ENCODE measurements around the gene KCNT2. TPM values are rescaled to one million over a fixed set of nuclear protein-coding genes. Genes with fewer than 3 reads are reported as not detected.
A peak's percentile ranks its signal among the peaks of the same experiment; 100 is the strongest.

Gene KCNT2
- total and polyA plus RNA-seq, 2 of the 8 experiments (the other 6 are each of a cell fraction or from before 2014, with no cell fraction given) = 2.3 to 10.2 TPM

DNA sequence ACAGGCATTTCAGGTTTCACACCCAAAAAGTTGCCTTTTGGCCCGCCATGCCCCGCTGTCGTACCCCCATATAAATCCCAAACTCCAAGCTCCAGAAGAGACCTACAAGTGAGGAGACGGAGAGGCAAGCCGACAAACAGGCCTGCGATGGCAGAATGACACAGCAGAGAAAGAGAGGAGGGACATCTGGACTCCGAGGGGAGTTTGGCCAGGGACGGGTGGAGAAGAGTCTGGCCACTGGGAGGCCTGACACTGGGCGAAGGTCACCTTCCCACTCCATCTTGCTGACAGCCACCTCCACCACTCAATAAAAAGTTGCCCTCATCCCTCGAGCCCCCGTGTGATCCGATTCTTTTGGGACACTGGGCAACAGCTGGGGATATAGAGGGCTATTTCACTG lies 41.8 kb upstream of the KCNT2 start:
- CTCF ChIA-PET (ENCODE audit: partially characterized antibody) = interaction anchor here (1.3 kb wide), 1 partner anchor 293 kb away, joined by 3 read pairs; no protein-coding TSS in a partner anchor
- TF ChIP-seq CREB1 (IDR thresholded peaks at IDR 0.05) (no peak), RFX5 (IDR thresholded peaks at IDR 0.05; ENCODE audit: borderline replicate concordance, low read depth, low read length) (no peak), GTF2F1 (IDR thresholded peaks at IDR 0.05; ENCODE audit: borderline replicate concordance, low read depth, low read length) (no peak), RBBP5 (IDR thresholded peaks at IDR 0.05; ENCODE audit: borderline replicate concordance, low read depth, low read length) (no peak), EP300 (IDR thresholded peaks at IDR 0.05; ENCODE audit: borderline replicate concordance in 1 of 2, low read depth in 2 of 2, low read length in 2 of 2) (no peak), YY1 (IDR thresholded peaks at IDR 0.05; ENCODE audit: low read depth, low read length) (no peak), NRF1 (IDR thresholded peaks at IDR 0.05; ENCODE audit: low read depth, low read length) (no peak), POLR2AphosphoS5 (IDR thresholded peaks at IDR 0.05; ENCODE audit: low read depth, low read length) (no peak), RNF2 (IDR thresholded peaks at IDR 0.05; ENCODE audit: borderline replicate concordance, low read depth, low read length, missing control alignments, poor library complexity, severe bottlenecking) (no peak)

More for the DNA sequence above, 41.8 kb upstream of the KCNT2 start:
- Histone ChIP-seq H2BK5ac (ENCODE audit: low read depth, low read length) (peak overlapping the region; percentile 49; the same call in 1 of the 2 replicates), H4K91ac (replicated peaks; ENCODE audit: insufficient read length, low read length) (no peak overlapping the region), H3K27me3 (replicated peaks in 1 of 4; ENCODE audit: control insufficient read depth in 3 of 4, extremely low read depth in 1 of 4, insufficient read depth in 3 of 4, low read length in 3 of 4) (no peaks in the 10 kb centered on the region), H2BK120ac (replicated peaks; ENCODE audit: low read depth, low read length) (no peak overlapping the region), H3K18ac (ENCODE audit: extremely low read depth, low read length) (no peak overlapping the region), H3K4me1 (replicated peaks in 1 of 4; ENCODE audit: control insufficient read depth in 3 of 4, insufficient read depth in 4 of 4, low read length in 3 of 4) (no peaks in the 10 kb centered on the region), H3K36me3 (ENCODE audit: control insufficient read depth in 2 of 4, insufficient read depth in 4 of 4, low read length in 3 of 4) (no peaks in the 10 kb centered on the region), H3K4ac (replicated peaks; ENCODE audit: insufficient read length, low read depth, low read length) (no peak overlapping the region), H2BK20ac (ENCODE audit: low read length) (no peak overlapping the region), H4K8ac (ENCODE audit: extremely low read depth, insufficient read depth, low read length) (peak overlapping the region; percentile 78), H3K27ac (ENCODE audit: low read depth, low read length) (no peak overlapping the region), H3K23me2 (ENCODE audit: low read depth, low read length) (no peaks in the 10 kb centered on the region), H3K4me2 (ENCODE audit: insufficient read depth in 1 of 2, low read depth in 2 of 2, low read length in 2 of 2) (peak overlapping the region in 1 of 2 experiments; percentile 55; a peak in 2 of 4 replicates), H3K9ac (replicated peaks in 1 of 4; ENCODE audit: extremely low read depth in 1 of 4, low read depth in 3 of 4, low read length in 3 of 4) (no peak overlapping the region; a peak in 1 of 7 replicates), H2AFZ (ENCODE audit: low read length) (peak overlapping the region; percentile 47; the same call in 1 of the 2 replicates), H2AK5ac (ENCODE audit: low read depth, low read length) (no peak overlapping the region), H3K4me3 (ENCODE audit: extremely low read depth in 1 of 4, insufficient read depth in 2 of 4, low read depth in 3 of 4, low read length in 4 of 4) (peak overlapping the region in 1 of 4 experiments; percentile 36; a peak in 1 of 8 replicates), H3K79me2 (ENCODE audit: control insufficient read depth in 1 of 2, insufficient read depth in 2 of 2, low read length in 2 of 2) (no peaks in the 10 kb centered on the region), H2BK15ac (ENCODE audit: low read length) (no peak overlapping the region), H3K9me3 (ENCODE audit: insufficient read depth in 2 of 2, low read depth in 1 of 2, low read length in 1 of 2) (no peaks in the 10 kb centered on the region), H2BK12ac (ENCODE audit: low read depth, low read length) (no peak overlapping the region; the same call in 1 of the 2 replicates), H3K56ac (replicated peaks; ENCODE audit: insufficient read length, low read depth, low read length) (no peak overlapping the region), H4K5ac (ENCODE audit: insufficient read length, low read depth, low read length) (no peak overlapping the region), H3K23ac (ENCODE audit: insufficient read length) (no peak overlapping the region), H3K14ac (ENCODE audit: insufficient read length) (no peak overlapping the region), H3K79me1 (ENCODE audit: low read depth, low read length) (no peaks in the 10 kb centered on the region), H4K20me1 (replicated peaks in 1 of 2; ENCODE audit: control insufficient read depth in 1 of 2, insufficient read depth in 2 of 2, low read length in 2 of 2) (no peaks in the 10 kb centered on the region)
- no peak for DNase-seq (ENCODE audit: low read depth in 1 of 2, low spot score in 2 of 2)
- 91% methylated on average over 12 of the region's 12 CpGs; no CpG with 5 or more reads in 1 of the 2 experiments for WGBS, 2 experiments (ENCODE audit: extremely low coverage in 1 of 2, insufficient coverage in 1 of 2, insufficient read length in 1 of 2, insufficient replicate concordance in 2 of 2, low coverage in 1 of 2, low lambda C conversion rate in 2 of 2, missing lambda C conversion rate in 1 of 2)
- POLR2A ChIA-PET (ENCODE audit: partially characterized antibody) = interaction anchor here (2.1 kb wide), 1 partner anchor 41 kb away, joined by 9 read pairs; the partner anchor contains the start of gene KCNT2
- no peak for FAIRE-seq

All from H1 (cell line).